HG03439 (cell line): ENCODE results near the gene ATP2B2.

ENCODE experiments used
- ATAC-seq: cut with Tn5 transposase; IDR thresholded peaks from one replicate; pipeline ENCODE4 v1.9.1; 2021; ENCODE audit warnings: mild to moderate bottlenecking, moderate library complexity; ENCODE audit not compliant: unreplicated experiment

Gene ATP2B2

DNA sequence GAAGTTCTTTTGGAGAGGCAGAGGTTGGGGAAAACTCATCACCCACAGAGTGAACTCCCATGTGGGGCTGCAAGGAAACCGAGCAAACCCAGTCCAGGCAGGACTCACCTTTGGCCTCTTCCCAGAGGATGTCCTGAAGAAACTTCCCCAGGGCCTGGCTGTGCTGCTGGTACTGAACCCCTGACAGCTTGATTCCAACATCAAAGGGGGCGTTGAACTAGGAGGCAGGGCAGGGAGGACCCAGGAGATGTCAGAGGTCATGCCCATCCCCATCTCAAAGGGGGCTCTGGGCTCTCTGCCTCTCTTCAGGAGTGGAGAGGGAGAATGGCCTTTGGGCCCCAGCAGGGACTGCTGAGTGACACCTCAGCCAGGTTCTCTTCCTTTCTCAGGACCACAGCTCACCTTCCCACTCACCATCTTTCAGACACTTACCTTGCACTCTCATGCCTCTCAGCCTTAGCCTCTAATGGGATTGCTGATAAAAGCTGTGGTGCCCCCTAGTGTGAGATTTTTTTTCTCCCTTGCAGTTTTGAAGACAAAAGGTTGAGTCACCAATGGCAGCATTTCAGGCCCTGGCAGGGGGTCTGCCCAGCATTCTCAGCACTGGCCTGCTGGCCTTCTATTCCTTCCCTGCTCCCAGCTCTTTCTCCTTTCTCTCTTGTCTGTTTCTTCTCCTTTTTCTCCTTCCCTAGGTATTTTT, 218.6 kb downstream of the ATP2B2 start:
- no peak for ATAC-seq

DNA sequence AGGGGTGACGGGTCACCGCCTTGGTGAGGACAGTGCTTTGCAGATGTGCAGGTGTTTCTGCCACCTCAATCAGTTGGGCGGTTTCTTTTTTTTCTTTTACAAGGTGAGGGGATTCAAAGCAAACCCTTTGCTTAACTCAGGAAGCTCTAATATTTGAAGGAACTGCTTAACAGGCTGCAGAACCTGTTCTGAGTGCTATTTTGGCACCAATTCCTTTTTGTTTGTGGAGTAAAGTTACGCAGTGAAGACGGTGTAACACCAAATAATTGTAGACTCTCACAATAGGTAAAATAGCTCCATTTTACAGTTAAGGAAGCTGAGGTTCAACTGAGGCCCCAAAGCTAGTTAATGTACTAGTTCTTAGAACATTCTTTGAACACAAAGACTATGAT, 219.3 kb downstream of the ATP2B2 start:
- ATAC-seq: no peak

DNA sequence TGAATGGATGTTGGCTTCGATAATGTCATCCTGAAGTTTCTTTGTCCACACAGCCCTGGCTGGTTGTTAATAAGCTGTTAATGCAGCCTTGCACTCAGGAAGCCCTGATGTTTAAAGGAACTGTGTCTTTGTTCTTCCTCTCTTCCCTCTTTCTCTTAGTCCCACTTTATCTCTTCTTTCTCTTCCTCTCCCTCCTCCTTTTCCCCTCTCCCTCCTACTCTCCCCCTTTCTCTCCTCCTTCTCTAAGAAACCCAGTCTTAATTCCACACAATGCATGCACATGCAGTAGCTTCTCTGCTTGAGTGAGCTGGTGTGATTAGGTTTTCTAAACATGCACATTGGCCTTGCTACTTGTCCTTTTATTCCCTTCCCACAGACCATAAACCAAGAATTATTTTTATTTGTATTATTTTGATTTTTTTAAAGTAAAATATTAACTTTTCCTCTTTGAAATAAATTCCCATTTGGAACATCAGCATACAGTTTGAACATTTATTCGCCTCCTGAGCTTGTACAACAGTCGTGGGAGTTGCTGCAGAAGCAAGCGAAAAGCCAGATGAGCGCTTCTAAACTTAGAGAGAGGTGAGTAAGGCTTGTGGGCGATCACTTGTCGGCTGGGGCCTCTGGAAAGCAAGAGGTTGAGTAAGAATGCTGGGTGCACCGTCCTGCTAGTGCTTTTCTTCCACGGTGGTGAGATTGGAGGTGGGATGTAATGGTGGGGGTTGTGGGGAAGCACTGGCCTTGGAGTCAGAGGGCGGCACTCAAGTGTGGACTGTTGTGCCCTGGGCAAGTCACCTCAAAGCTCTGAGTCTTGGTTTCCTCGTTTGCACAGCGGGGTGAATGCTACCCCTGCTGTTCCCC, 219.9 kb downstream of the ATP2B2 start:
- ATAC-seq: no peak

GRCh38 chr3:10284496-10284895, 220.9 kb downstream of the ATP2B2 start:
- no peak for ATAC-seq

DNA sequence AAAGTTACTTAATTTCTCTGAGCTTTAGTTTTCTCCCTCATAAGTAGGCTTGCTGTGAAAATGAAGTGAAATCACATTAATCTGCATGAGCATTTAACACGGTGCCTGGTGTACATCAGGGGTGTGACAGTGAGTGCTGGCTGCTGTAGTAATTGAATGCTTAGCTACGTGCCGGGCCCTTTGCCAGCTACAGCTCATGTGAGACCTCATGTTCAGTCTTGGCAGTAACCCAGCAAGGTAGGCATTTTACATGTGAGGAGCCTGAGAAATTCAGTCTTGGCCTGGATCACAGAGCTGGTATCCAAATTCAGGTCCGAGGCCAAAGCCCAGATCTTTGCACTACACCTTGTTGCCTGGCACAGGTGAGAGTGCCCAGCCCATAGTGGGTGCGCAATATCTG, 221.7 kb downstream of the ATP2B2 start:
- ATAC-seq: no peak

GRCh38 chr3:10281951-10282350, 223.4 kb downstream of the ATP2B2 start:
- no peak for ATAC-seq

- ATAC-seq: no peak
Observed at GRCh38 chr3:10280571-10280970, 224.8 kb downstream of the ATP2B2 start.

- no peak for ATAC-seq
Observed at GRCh38 chr3:10280177-10280529, 225.2 kb downstream of the ATP2B2 start.

- no peak for ATAC-seq
Observed at GRCh38 chr3:10279384-10280176, 225.8 kb downstream of the ATP2B2 start.

GRCh38 chr3:10278501-10278900, 226.9 kb downstream of the ATP2B2 start:
- no peak for ATAC-seq

GRCh38 chr3:10277115-10277625, 228.2 kb downstream of the ATP2B2 start:
- ATAC-seq: no peak

- ATAC-seq: no peak
Observed at GRCh38 chr3:10274601-10275000, 230.8 kb downstream of the ATP2B2 start.
